ENCODE data around the gene ZNF442. TPM values are rescaled to one million over a fixed set of nuclear protein-coding genes. Genes with fewer than 3 reads are reported as not detected.

ZNF442 gene
- total RNA-seq, 1 experiment from 2014 or later = 4.0 TPM

DNA sequence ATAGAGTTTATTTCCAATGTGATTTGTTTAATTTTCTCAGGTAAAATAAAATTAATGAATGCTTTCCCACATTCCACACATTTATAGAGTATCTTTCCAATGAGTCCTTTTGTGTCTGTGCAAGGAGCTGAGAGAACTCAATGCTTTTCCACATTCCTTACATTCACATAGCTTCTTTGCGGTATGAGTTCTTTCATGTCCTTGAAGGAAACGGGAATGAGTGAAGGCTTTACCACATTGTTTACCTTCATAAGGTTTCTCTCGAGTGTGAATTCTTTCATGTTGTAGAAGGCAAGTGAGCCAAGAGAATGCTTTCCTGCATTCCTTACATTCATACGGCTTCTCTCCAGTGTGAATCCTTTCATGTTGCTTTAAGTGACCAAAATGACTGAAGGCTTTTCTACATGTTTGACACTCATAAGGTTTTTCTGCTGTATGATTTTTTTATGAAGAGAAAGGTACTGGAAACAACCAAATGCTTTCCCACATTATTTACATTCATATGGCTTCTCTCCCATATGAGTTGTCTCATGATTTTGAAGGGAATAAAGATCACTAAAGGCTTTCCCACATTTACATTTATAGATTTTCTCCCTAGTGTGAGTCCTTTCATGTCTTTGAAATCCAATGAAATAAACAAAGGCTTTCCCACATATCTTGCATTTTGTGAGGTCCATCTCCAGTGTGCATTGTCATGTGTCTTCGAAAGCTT lies 14.4 kb upstream of the ZNF442 start:
- Histone ChIP-seq H3K79me2 (ENCODE audit: insufficient read depth, low read length) (no peaks in the 10 kb centered on the region), H3K79me1 (ENCODE audit: insufficient read depth, low read depth, low read length, poor library complexity, severe bottlenecking) (no peaks in the 10 kb centered on the region), H2BK15ac (ENCODE audit: low read depth, low read length) (no peak overlapping the region), H4K5ac (ENCODE audit: insufficient read length, low read depth, low read length) (no peak overlapping the region), H4K91ac (ENCODE audit: insufficient read length, low read depth, low read length) (no peak overlapping the region), H3K4me2 (ENCODE audit: insufficient read depth, insufficient read length, low read length) (no peak overlapping the region), H2BK20ac (ENCODE audit: low read depth, low read length, poor library complexity, severe bottlenecking) (no peak overlapping the region), H3K27ac (ENCODE audit: insufficient read length, low read depth, low read length) (no peak overlapping the region), H3K9me3 (ENCODE audit: control insufficient read depth, low read depth, low read length) (peaks cover 38% of the 10 kb centered on the region), H3K14ac (ENCODE audit: insufficient read depth, low read length) (no peak overlapping the region), H2BK12ac (ENCODE audit: insufficient read length, low read depth, low read length) (no peak overlapping the region), H2AK5ac (ENCODE audit: insufficient read length, low read length) (no peak overlapping the region), H4K20me1 (ENCODE audit: control insufficient read depth, insufficient read depth, insufficient read length) (no peaks in the 10 kb centered on the region), H3T11ph (ENCODE audit: low read length) (no peak overlapping the region), H3K4ac (ENCODE audit: low read depth, low read length) (no peak overlapping the region), H2AFZ (ENCODE audit: low read length) (no peak overlapping the region), H3K56ac (ENCODE audit: insufficient read length, low read depth, low read length) (no peak overlapping the region), H3K18ac (ENCODE audit: insufficient read length, low read depth, low read length) (no peak overlapping the region), H3K23ac (ENCODE audit: insufficient read length, low read depth, low read length) (no peak overlapping the region), H3K27me3 (ENCODE audit: insufficient read depth, low read length) (no peaks in the 10 kb centered on the region), H2BK120ac (ENCODE audit: low read depth, low read length, poor library complexity, severe bottlenecking) (no peak overlapping the region), H4K8ac (replicated peaks; ENCODE audit: insufficient read length, low read depth, low read length) (no peak overlapping the region), H3K4me1 (ENCODE audit: insufficient read depth, low read length) (no peaks in the 10 kb centered on the region), H2BK5ac (ENCODE audit: insufficient read length, low read length) (no peak overlapping the region), H3K9ac (ENCODE audit: extremely low read depth, insufficient read length, low read length) (no peak overlapping the region), H3K23me2 (ENCODE audit: insufficient read length, low read depth, low read length, poor library complexity, severe bottlenecking) (no peaks in the 10 kb centered on the region)
- Mint-ChIP-seq H3K36me3 (ENCODE audit: insufficient read depth in 1 of 3, low read depth in 3 of 3) (peaks cover 14 to 27% (median 24%) of the 10 kb centered on the region in 3 experiments), H3K4me1 (no peaks in the 10 kb centered on the region), H3K4me3 (no peak overlapping the region), H3K9me3 (peaks cover 63 to 74% of the 10 kb centered on the region in 2 experiments), H3K27ac (no peak overlapping the region), H3K27me3 (ENCODE audit: low read depth) (peaks cover 2% of the 10 kb centered on the region; the same call in 1 of the 2 replicates)
- no CpG with 5 or more reads among the region's 5 CpGs for WGBS (ENCODE audit: extremely low coverage, insufficient read length, low lambda C conversion rate)
- DNase-seq = no peak
- TF ChIP-seq, protein P1, sequence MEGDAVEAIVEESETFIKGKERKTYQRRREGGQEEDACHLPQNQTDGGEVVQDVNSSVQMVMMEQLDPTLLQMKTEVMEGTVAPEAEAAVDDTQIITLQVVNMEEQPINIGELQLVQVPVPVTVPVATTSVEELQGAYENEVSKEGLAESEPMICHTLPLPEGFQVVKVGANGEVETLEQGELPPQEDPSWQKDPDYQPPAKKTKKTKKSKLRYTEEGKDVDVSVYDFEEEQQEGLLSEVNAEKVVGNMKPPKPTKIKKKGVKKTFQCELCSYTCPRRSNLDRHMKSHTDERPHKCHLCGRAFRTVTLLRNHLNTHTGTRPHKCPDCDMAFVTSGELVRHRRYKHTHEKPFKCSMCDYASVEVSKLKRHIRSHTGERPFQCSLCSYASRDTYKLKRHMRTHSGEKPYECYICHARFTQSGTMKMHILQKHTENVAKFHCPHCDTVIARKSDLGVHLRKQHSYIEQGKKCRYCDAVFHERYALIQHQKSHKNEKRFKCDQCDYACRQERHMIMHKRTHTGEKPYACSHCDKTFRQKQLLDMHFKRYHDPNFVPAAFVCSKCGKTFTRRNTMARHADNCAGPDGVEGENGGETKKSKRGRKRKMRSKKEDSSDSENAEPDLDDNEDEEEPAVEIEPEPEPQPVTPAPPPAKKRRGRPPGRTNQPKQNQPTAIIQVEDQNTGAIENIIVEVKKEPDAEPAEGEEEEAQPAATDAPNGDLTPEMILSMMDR (conservative IDR thresholded peaks at IDR 0.05) = no peak

Measured in H9 (cell line).